ENCODE data around the gene NTN5. TPM values are rescaled to one million over a fixed set of nuclear protein-coding genes. Genes with fewer than 3 reads are reported as not detected.

The NTN5 gene
- total and polyA plus RNA-seq, 10 of the 15 experiments (the other 5 are each of a cell fraction or from before 2014, with no cell fraction given) = 0.07 to 0.22 TPM; not detected in 8

DNA sequence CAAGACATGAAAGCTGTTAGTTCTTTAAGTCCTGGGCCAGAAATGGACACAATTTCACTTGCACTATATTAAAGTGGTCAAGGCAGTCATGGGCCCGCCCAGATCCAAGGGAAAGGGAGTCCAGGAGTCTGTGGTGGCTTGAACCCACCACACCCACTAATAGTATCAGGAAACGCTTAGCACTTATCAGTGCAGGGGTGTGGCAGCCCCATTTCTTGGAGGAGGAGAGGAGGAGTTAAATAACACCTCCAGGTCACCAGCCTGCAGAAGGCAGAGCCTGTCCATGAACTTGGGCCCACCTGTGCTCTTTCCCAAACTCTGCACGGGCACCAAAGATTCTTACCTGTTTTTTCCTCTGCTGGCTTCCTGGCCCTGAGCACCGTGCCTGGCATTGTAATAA is 5.4 kb upstream of the NTN5 start (continued):
- TF ChIP-seq, protein P1, sequence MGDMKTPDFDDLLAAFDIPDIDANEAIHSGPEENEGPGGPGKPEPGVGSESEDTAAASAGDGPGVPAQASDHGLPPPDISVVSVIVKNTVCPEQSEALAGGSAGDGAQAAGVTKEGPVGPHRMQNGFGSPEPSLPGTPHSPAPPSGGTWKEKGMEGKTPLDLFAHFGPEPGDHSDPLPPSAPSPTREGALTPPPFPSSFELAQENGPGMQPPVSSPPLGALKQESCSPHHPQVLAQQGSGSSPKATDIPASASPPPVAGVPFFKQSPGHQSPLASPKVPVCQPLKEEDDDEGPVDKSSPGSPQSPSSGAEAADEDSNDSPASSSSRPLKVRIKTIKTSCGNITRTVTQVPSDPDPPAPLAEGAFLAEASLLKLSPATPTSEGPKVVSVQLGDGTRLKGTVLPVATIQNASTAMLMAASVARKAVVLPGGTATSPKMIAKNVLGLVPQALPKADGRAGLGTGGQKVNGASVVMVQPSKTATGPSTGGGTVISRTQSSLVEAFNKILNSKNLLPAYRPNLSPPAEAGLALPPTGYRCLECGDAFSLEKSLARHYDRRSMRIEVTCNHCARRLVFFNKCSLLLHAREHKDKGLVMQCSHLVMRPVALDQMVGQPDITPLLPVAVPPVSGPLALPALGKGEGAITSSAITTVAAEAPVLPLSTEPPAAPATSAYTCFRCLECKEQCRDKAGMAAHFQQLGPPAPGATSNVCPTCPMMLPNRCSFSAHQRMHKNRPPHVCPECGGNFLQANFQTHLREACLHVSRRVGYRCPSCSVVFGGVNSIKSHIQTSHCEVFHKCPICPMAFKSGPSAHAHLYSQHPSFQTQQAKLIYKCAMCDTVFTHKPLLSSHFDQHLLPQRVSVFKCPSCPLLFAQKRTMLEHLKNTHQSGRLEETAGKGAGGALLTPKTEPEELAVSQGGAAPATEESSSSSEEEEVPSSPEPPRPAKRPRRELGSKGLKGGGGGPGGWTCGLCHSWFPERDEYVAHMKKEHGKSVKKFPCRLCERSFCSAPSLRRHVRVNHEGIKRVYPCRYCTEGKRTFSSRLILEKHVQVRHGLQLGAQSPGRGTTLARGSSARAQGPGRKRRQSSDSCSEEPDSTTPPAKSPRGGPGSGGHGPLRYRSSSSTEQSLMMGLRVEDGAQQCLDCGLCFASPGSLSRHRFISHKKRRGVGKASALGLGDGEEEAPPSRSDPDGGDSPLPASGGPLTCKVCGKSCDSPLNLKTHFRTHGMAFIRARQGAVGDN (IDR thresholded peaks at IDR 0.05) = no peak
- TF ChIP-seq CREB1 (IDR thresholded peaks at IDR 0.05; ENCODE audit: low read depth) (no peak), JUND (IDR thresholded peaks at IDR 0.05; ENCODE audit: low read depth, low read length) (no peak), CBFB (IDR thresholded peaks at IDR 0.05; ENCODE audit: low read depth) (no peak)
- TF ChIP-seq, protein P2, sequence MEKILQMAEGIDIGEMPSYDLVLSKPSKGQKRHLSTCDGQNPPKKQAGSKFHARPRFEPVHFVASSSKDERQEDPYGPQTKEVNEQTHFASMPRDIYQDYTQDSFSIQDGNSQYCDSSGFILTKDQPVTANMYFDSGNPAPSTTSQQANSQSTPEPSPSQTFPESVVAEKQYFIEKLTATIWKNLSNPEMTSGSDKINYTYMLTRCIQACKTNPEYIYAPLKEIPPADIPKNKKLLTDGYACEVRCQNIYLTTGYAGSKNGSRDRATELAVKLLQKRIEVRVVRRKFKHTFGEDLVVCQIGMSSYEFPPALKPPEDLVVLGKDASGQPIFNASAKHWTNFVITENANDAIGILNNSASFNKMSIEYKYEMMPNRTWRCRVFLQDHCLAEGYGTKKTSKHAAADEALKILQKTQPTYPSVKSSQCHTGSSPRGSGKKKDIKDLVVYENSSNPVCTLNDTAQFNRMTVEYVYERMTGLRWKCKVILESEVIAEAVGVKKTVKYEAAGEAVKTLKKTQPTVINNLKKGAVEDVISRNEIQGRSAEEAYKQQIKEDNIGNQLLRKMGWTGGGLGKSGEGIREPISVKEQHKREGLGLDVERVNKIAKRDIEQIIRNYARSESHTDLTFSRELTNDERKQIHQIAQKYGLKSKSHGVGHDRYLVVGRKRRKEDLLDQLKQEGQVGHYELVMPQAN (conservative IDR thresholded peaks at IDR 0.05) = no peak
- TF ChIP-seq, protein P3, sequence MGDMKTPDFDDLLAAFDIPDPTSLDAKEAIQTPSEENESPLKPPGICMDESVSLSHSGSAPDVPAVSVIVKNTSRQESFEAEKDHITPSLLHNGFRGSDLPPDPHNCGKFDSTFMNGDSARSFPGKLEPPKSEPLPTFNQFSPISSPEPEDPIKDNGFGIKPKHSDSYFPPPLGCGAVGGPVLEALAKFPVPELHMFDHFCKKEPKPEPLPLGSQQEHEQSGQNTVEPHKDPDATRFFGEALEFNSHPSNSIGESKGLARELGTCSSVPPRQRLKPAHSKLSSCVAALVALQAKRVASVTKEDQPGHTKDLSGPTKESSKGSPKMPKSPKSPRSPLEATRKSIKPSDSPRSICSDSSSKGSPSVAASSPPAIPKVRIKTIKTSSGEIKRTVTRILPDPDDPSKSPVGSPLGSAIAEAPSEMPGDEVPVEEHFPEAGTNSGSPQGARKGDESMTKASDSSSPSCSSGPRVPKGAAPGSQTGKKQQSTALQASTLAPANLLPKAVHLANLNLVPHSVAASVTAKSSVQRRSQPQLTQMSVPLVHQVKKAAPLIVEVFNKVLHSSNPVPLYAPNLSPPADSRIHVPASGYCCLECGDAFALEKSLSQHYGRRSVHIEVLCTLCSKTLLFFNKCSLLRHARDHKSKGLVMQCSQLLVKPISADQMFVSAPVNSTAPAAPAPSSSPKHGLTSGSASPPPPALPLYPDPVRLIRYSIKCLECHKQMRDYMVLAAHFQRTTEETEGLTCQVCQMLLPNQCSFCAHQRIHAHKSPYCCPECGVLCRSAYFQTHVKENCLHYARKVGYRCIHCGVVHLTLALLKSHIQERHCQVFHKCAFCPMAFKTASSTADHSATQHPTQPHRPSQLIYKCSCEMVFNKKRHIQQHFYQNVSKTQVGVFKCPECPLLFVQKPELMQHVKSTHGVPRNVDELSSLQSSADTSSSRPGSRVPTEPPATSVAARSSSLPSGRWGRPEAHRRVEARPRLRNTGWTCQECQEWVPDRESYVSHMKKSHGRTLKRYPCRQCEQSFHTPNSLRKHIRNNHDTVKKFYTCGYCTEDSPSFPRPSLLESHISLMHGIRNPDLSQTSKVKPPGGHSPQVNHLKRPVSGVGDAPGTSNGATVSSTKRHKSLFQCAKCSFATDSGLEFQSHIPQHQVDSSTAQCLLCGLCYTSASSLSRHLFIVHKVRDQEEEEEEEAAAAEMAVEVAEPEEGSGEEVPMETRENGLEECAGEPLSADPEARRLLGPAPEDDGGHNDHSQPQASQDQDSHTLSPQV (IDR thresholded peaks at IDR 0.05) = no peak

Measured in GM12878 (cell line).